Spinal cord (tissue), 10 donors: ENCODE data around the gene HMGN1. TPM values are rescaled to one million over a fixed set of nuclear protein-coding genes. Genes with fewer than 3 reads are reported as not detected.
"Not testable (repeated sequence)": the region's sequence is repeated elsewhere in the genome, so short reads cannot be mapped to it uniquely, and the experiment has no call there.

ENCODE experiments used
- DNase-seq, 6 donors: peaks; one replicate each; pipeline versions ENCODE4 v3.0.0 to v3.0.0-alpha.2; 2013 to 2015; ENCODE audit warnings: low spot score in 6 of 6, low read depth in 4 of 6
- H3K27ac ChIP-seq: one replicate; pipeline ENCODE4 v1.5.1; 2013; ENCODE audit warnings: low read depth, low read length, control low read depth
- H3K27me3 ChIP-seq: one replicate; pipeline ENCODE4 v1.6.1; 2013; ENCODE audit warnings: low read length; ENCODE audit not compliant: control insufficient read depth, insufficient read depth
- H3K36me3 ChIP-seq: one replicate; pipeline ENCODE4 v1.6.1; 2013; ENCODE audit warnings: low read length; ENCODE audit not compliant: control insufficient read depth, insufficient read depth
- H3K4me1 ChIP-seq: one replicate; pipeline ENCODE4 v1.6.1; 2013; ENCODE audit warnings: low read length; ENCODE audit not compliant: control insufficient read depth, insufficient read depth
- H3K4me3 ChIP-seq: one replicate; pipeline ENCODE4 v1.5.1; 2013; ENCODE audit warnings: low read depth, low read length, control low read depth
- H3K9me3 ChIP-seq: one replicate; pipeline ENCODE4 v1.6.1; 2013; ENCODE audit warnings: low read length; ENCODE audit not compliant: control insufficient read depth, insufficient read depth
- WGBS: methylation state at CpG from one replicate; pipeline ENCODE4 v1.1.5; 2013; ENCODE audit warnings: missing lambda C conversion rate; ENCODE audit not compliant: insufficient coverage; 5-methylcytosine and 5-hydroxymethylcytosine counted together
- polyA plus RNA-seq, 2 donors: library from polyadenylated mRNA; unstranded; fragments of 120-200 nt; gene quantifications; one replicate each; pipeline ENCODE4 v1.2.1, GENCODE V29; 2013; ENCODE audit not compliant: insufficient read length in 2 of 2
- total RNA-seq, 2 donors: library from RNA; depleted of rRNA in 1 of 2; stranded (reverse); fragments of 120-200 nt in 1 of 2; fragments of >200 nt in 1 of 2; gene quantifications; one replicate each; pipeline versions ENCODE4 v1.2.3 to v1.2.4, GENCODE V29; 2013 to 2014
- donor health status: healthy.

HMGN1 gene
- total and polyA plus RNA-seq, 4 donors: 134 to 407 (median 345) TPM

- H3K4me1 ChIP-seq: peaks cover 41% of the 10 kb centered on the region
Measured at GRCh38 chr21:39386194-39386593, 37.3 kb upstream of the HMGN1 start.

GRCh38 chr21:39385299-39386145 is 36.6 kb upstream of the HMGN1 start:
- 45% methylated on average over 47 of the region's 50 CpGs for WGBS

More at GRCh38 chr21:39386194-39386593, 37.3 kb upstream of the HMGN1 start:
- peaks cover 25% of the 10 kb centered on the region for H3K36me3 ChIP-seq
- H3K27me3 ChIP-seq: no peaks in the 10 kb centered on the region
- peak in 1 of 6 donors; percentile 28 for DNase-seq
- H3K4me3 ChIP-seq: peak overlapping the region; percentile 54
- peak overlapping the region; percentile 50 for H3K27ac ChIP-seq
- 58% methylated on average over 10 of the region's 13 CpGs for WGBS
- H3K9me3 ChIP-seq: no peaks in the 10 kb centered on the region

GRCh38 chr21:39384674-39385298 is 35.9 kb upstream of the HMGN1 start:
- H3K27ac ChIP-seq: no peak overlapping the region
- WGBS: 86% methylated on average over 9 of the region's 13 CpGs

More at GRCh38 chr21:39385299-39386145, 36.6 kb upstream of the HMGN1 start:
- Histone ChIP-seq H3K27ac (peak overlapping the region; percentile 50), H3K36me3 (peaks cover 24% of the 10 kb centered on the region), H3K27me3 (no peaks in the 10 kb centered on the region), H3K4me1 (peaks cover 48% of the 10 kb centered on the region), H3K4me3 (peak overlapping the region; percentile 54), H3K9me3 (no peaks in the 10 kb centered on the region)
- DNase-seq: peak in 4 of 6 donors; percentile 65 to 96 (median 86)

GRCh38 chr21:39382096-39382495 is 33.2 kb upstream of the HMGN1 start:
- H3K36me3 ChIP-seq: peaks cover 18% of the 10 kb centered on the region
- peaks cover 27% of the 10 kb centered on the region for H3K4me1 ChIP-seq
- H3K4me3 ChIP-seq, DNase-seq, H3K27me3 ChIP-seq, H3K9me3 ChIP-seq, H3K27ac ChIP-seq: not testable (repeated sequence)
- WGBS: 99% methylated on average over 7 of the region's 7 CpGs

More at GRCh38 chr21:39384674-39385298, 35.9 kb upstream of the HMGN1 start:
- Histone ChIP-seq H3K36me3 (peaks cover 22% of the 10 kb centered on the region), H3K4me1 (peaks cover 44% of the 10 kb centered on the region), H3K4me3 (no peak overlapping the region), H3K9me3 (no peaks in the 10 kb centered on the region), H3K27me3 (no peaks in the 10 kb centered on the region)
- DNase-seq: no peak

GRCh38 chr21:39381009-39381408 is 32.1 kb upstream of the HMGN1 start:
- peak overlapping the region; percentile 94 for H3K27ac ChIP-seq
- H3K4me1 ChIP-seq: peaks cover 17% of the 10 kb centered on the region
- WGBS: 4% methylated on average over 4 of the region's 12 CpGs
- DNase-seq: peak in 1 of 6 donors; percentile 20
- peak overlapping the region; percentile 97 for H3K4me3 ChIP-seq
- no peaks in the 10 kb centered on the region for H3K27me3 ChIP-seq
- H3K36me3 ChIP-seq: peaks cover 15% of the 10 kb centered on the region
- H3K9me3 ChIP-seq: no peaks in the 10 kb centered on the region

- Histone ChIP-seq H3K4me1 (peaks cover 9% of the 10 kb centered on the region), H3K36me3 (peaks cover 8% of the 10 kb centered on the region), H3K27me3 (no peaks in the 10 kb centered on the region), H3K9me3 (no peaks in the 10 kb centered on the region), H3K27ac (peak overlapping the region; percentile 94), H3K4me3 (peak overlapping the region; percentile 97)
- DNase-seq: peak; percentile 77 to 97 (median 86)
- under 1% methylated on average over 63 of the region's 65 CpGs for WGBS
Measured at GRCh38 chr21:39379986-39380891, 31.4 kb upstream of the HMGN1 start.

- no peak for DNase-seq
- peaks cover 5% of the 10 kb centered on the region for H3K36me3 ChIP-seq
- H3K27ac ChIP-seq: no peak overlapping the region
- peaks cover 7% of the 10 kb centered on the region for H3K4me1 ChIP-seq
- whole genome bisulfite sequencing: 73% methylated on average over 5 of the region's 7 CpGs
- no peaks in the 10 kb centered on the region for H3K27me3 ChIP-seq
- H3K9me3 ChIP-seq: no peaks in the 10 kb centered on the region
- H3K4me3 ChIP-seq: no peak overlapping the region
Measured at GRCh38 chr21:39377444-39378050, 28.7 kb upstream of the HMGN1 start.

GRCh38 chr21:39375446-39375845 is 26.6 kb upstream of the HMGN1 start:
- H3K27ac ChIP-seq: no peak overlapping the region
- H3K4me1 ChIP-seq: no peaks in the 10 kb centered on the region
- DNase-seq: no peak
- H3K36me3 ChIP-seq: no peaks in the 10 kb centered on the region
- H3K9me3 ChIP-seq: no peaks in the 10 kb centered on the region
- no peak overlapping the region for H3K4me3 ChIP-seq
- 86% methylated on average over 1 of the region's 2 CpGs for WGBS
- H3K27me3 ChIP-seq: no peaks in the 10 kb centered on the region

- DNase-seq: no peak
- no peak overlapping the region for H3K27ac ChIP-seq
- no peaks in the 10 kb centered on the region for H3K4me1 ChIP-seq
- 63% methylated on average over 1 of the region's 6 CpGs for whole genome bisulfite sequencing
- no peak overlapping the region for H3K4me3 ChIP-seq
- H3K36me3 ChIP-seq: no peaks in the 10 kb centered on the region
- no peaks in the 10 kb centered on the region for H3K27me3 ChIP-seq
- no peaks in the 10 kb centered on the region for H3K9me3 ChIP-seq
Measured at GRCh38 chr21:39374046-39374445, 25.2 kb upstream of the HMGN1 start.
